WERI-Rb-1 (cell line): ENCODE results near the gene PIGW.
A peak's percentile ranks its signal among the peaks of the same experiment; 100 is the strongest.

Experiments
- DNase-seq: peaks from one replicate; pipeline ENCODE4 v3.0.0-alpha.2; 2020
- H3K27ac ChIP-seq: fragments of 250-450 bp; sonication (Bioruptor Pico); 2 replicates; pipeline ENCODE4 v1.5.1; 2020; ENCODE audit warnings: mild to moderate bottlenecking, moderate library complexity
- H3K27me3 ChIP-seq: fragments of 250-450 bp; sonication (Bioruptor Pico); 2 replicates; pipeline ENCODE4 v1.5.1; 2021; ENCODE audit warnings: mild to moderate bottlenecking, low read depth, moderate library complexity; ENCODE audit not compliant: insufficient read depth, severe bottlenecking
- H3K36me3 ChIP-seq: fragments of 250-450 bp; sonication (Bioruptor Pico); 2 replicates; pipeline ENCODE4 v1.5.1; 2020; ENCODE audit warnings: mild to moderate bottlenecking, moderate library complexity
- H3K4me3 ChIP-seq: 2 replicates; pipeline ENCODE4 v1.5.1; 2011; ENCODE audit warnings: low read depth, mild to moderate bottlenecking, control low read depth, low read length
- H3K9me3 ChIP-seq: fragments of 250-450 bp; sonication (Bioruptor Pico); 2 replicates; pipeline ENCODE4 v1.5.1; 2021; ENCODE audit warnings: mild to moderate bottlenecking, moderate library complexity; ENCODE audit not compliant: severe bottlenecking
- CTCF ChIP-seq: IDR thresholded peaks from 2 replicates; pipeline ENCODE4 v1.5.1; 2011; ENCODE audit warnings: low read depth, mild to moderate bottlenecking, control low read depth, inconsistent platforms, low read length

The PIGW gene

GRCh38 chr17:36544307-36545076 is 9.7 kb downstream of the PIGW start, which contains the start of gene GGNBP2:
Gene GGNBP2, plus strand, starts transcription at chr17:36544919. Its CDS starts 806 bp downstream, at chr17:36545725.
- no peak for TF ChIP-seq CTCF
- peak; percentile 94 for DNase-seq
- peak within 1 kb of the TSS; percentile 99 for H3K27ac ChIP-seq

GRCh38 chr17:36545077-36545464 is 10.3 kb downstream of the PIGW start:
- Histone ChIP-seq H3K27me3 (no peaks in the 10 kb centered on the region), H3K4me3 (peak overlapping the region; percentile 96), H3K27ac (peak overlapping the region; percentile 99), H3K36me3 (peaks cover 31% of the 10 kb centered on the region), H3K9me3 (no peaks in the 10 kb centered on the region)
- DNase-seq, result no peak
- TF ChIP-seq CTCF, result no peak

More at GRCh38 chr17:36544307-36545076, 9.7 kb downstream of the PIGW start, which contains the start of gene GGNBP2:
- H3K27me3 ChIP-seq, result no peaks in the 10 kb centered on the region
- H3K36me3 ChIP-seq, result peaks cover 30% of the 10 kb centered on the region
- H3K9me3 ChIP-seq, result no peaks in the 10 kb centered on the region
- peak within 1 kb of the TSS; percentile 96 for H3K4me3 ChIP-seq

- Histone ChIP-seq H3K27me3 (no peaks in the 10 kb centered on the region), H3K36me3 (peaks cover 33% of the 10 kb centered on the region), H3K4me3 (peak overlapping the region; percentile 96), H3K27ac (peak overlapping the region; percentile 99), H3K9me3 (no peaks in the 10 kb centered on the region)
- DNase-seq, result peak; percentile 98
- 0 out of 2 replicates have a peak, but pooled peaks have one; percentile 15 for TF ChIP-seq CTCF
Measured at GRCh38 chr17:36545465-36546417, 11.0 kb downstream of the PIGW start.

GRCh38 chr17:36546418-36547093 is 11.8 kb downstream of the PIGW start:
- TF ChIP-seq CTCF, result no peak
- no peaks in the 10 kb centered on the region for H3K9me3 ChIP-seq
- H3K36me3 ChIP-seq, result peaks cover 33% of the 10 kb centered on the region
- H3K4me3 ChIP-seq, result peak overlapping the region; percentile 96
- peak overlapping the region; percentile 99 for H3K27ac ChIP-seq
- H3K27me3 ChIP-seq, result no peaks in the 10 kb centered on the region
- DNase-seq, result no peak

GRCh38 chr17:36547776-36548175 is 13.0 kb downstream of the PIGW start:
- Histone ChIP-seq H3K27ac (no peak overlapping the region), H3K9me3 (no peaks in the 10 kb centered on the region), H3K27me3 (no peaks in the 10 kb centered on the region), H3K36me3 (peaks cover 37% of the 10 kb centered on the region), H3K4me3 (no peak overlapping the region)
- TF ChIP-seq CTCF, result no peak
- no peak for DNase-seq
